CD4-positive, alpha-beta T cell treated with Interleukin-17A for 4 hours (primary cell): ENCODE data around the gene POLRMT.

Source experiments
- DNase-seq: peaks from one replicate; pipeline ENCODE4 v3.0.0-alpha.2; 2020; ENCODE audit warnings: mixed read lengths

The POLRMT gene

DNA sequence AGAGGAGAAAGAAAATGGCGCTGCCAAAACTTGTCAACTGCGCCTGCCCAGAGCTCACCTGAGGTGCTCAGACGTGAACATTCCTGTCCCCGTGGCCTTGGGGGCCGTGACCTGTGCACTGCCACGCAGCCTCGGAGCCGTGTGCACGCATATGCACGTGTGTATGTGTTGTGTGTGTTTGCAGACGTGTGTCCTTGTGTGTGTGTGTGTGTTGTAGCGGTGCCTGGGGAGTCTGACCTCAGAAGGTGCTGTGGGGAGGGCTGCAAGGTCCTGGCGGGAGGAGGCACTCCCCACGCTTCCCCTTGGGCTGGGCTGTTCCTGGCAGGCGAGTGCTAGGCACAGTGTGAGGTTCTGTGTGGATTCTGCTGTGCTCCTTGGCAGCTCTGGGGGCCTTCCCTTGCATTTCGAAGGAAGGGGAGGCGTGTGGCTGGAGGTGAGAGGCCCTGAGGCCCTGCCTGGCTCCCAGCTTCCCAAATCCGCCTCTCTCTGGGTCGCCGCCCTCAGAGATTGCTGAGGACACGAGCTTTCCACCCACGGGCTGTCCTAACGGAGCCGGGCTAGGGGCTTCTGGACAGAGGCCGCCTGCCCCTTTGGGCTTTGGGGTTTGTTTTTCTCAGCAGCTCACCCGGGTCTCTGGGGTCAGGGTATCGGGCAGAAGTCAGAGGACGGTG, 56.4 kb downstream of the POLRMT start:
- DNase-seq = no peak

- no peak for DNase-seq
Measured at GRCh38 chr19:575527-576506, 57.5 kb downstream of the POLRMT start.

- no peak for DNase-seq
Measured at GRCh38 chr19:574658-575526, 58.4 kb downstream of the POLRMT start.

DNA sequence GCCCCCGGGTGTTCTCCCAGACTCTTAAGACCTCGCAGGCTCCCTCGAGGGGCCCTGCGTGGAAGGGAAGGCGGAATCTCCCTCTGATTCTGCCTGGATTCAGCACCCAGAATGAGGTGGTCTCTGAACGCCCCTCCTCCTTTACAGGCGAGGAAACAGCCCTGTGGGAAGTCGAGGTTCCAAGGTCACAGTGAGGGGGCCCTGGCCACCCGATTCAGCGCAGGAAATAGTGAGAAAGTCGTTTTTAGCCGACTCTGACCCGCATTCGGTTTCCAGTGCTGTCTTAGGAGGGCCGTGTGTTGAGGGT, 59.9 kb downstream of the POLRMT start:
- no peak for DNase-seq

DNA sequence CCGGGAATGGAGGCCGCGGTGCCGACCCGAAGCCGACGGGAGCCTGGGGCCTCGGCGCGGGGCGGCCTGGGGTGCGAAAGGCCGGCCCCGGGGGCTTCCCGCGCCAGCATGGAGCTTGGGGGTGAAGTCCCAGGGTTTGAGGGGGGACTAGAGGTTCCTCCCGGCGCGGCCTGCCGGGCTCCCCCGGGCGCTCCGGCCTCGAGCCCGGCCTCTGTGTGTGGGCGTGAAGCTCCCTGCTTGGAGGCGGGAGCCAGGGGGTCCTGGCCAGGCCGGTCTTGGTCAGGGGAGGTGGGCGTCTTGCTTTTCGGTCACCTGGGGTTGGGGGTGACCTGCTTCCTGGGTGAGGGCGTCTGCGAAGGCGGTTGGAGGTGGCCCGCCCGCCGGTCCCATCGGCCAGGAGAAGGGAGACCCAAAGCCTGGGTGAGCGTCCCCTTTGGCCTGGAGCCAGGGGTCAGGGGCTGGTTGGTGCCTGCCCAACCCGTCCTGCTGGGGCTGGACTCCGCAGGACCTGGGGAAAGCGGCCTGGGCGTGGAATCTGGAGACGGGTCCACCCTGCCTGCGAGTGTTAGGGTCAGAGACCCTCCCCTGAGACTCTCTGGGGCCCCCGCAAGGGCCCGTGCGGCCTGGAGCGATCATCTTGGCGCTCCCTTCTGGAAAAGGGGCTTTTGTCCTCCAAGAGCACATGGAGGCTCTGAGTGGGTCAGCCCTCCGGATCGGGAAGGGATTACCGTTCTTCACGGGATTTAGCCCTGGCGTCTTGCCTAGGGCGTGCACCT, 60.4 kb downstream of the POLRMT start:
- DNase-seq = peak; percentile 28

- DNase-seq = peak; percentile 99
Measured at GRCh38 chr19:572140-572742, 61.1 kb downstream of the POLRMT start, which contains the start of gene BSG. TSS of gene BSG (plus strand) at chr19:572596. CDS start at chr19:572635, 39 bp downstream.

DNA sequence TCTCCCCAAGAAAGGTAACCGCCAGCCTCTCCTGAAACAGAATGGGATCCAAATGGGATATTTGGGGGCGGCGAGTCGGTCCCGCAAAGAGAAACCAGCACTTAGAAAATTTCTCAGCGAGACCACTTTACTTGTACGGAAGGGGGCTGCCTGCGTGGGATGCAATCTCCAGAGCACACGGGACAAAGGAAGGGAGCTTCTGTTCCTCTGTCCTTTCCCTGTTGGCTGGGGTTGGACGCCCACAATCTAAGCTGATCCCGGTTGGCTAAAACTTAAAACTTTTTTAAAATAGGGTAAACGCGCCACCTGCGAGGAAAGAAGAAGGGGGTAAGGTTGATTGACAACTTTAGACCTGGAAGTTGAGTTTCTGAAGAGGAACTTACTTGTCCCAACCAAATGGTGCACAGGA, 61.8 kb downstream of the POLRMT start:
- DNase-seq = peak; percentile 12

DNA sequence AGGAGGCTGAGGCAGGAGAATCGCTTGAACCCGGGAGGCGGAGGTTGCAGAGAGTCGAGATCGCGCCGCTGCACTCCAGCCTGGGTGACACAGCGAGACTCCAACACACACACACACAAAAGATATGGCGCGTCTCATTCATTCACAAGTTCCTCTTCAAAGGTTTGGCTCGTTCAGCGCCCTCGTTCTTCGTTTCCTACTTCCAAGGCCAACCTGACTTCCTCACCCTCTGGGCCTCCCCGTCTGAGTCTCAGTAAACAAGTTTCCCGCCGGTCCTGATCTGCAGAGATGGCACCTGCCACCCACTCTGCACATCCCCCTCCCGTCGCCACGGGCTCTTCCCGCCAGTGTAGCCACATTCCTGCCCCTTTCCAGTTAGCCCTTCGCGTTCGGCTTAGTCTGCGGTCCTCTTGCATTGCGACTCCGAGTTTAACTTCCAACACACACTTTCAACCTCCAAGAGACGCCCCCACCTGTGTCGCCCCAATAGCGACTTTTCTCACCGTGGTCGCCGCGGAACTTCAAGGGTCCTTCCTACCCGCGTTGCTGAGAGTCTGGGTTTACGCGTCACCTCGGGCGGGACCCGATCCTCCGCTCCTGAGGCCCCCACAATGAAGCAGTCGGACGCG, 62.3 kb downstream of the POLRMT start:
- peak; percentile 64 for DNase-seq

- DNase-seq = no peak
Measured at GRCh38 chr19:570251-570686, 63.1 kb downstream of the POLRMT start.

GRCh38 chr19:567296-567900, 65.9 kb downstream of the POLRMT start:
- no peak for DNase-seq
